PFSK-1 (cell line): ENCODE results near the gene LTB4R2.

Source experiments
- POLR2AphosphoS5 ChIP-seq: IDR thresholded peaks from 2 replicates; pipeline ENCODE4 v1.6.1; 2012; ENCODE audit warnings: low read depth, mild to moderate bottlenecking, control low read depth, low read length, moderate library complexity
- SIN3A ChIP-seq: IDR thresholded peaks from 2 replicates; pipeline ENCODE4 v1.6.1; 2012; ENCODE audit warnings: mild to moderate bottlenecking, low read length, moderate library complexity, borderline replicate concordance; ENCODE audit not compliant: insufficient read depth
- TAF1 ChIP-seq: IDR thresholded peaks from 2 replicates; pipeline ENCODE4 v1.6.1; 2012; ENCODE audit warnings: low read length, control low read depth, borderline replicate concordance; ENCODE audit not compliant: insufficient read depth

DNA sequence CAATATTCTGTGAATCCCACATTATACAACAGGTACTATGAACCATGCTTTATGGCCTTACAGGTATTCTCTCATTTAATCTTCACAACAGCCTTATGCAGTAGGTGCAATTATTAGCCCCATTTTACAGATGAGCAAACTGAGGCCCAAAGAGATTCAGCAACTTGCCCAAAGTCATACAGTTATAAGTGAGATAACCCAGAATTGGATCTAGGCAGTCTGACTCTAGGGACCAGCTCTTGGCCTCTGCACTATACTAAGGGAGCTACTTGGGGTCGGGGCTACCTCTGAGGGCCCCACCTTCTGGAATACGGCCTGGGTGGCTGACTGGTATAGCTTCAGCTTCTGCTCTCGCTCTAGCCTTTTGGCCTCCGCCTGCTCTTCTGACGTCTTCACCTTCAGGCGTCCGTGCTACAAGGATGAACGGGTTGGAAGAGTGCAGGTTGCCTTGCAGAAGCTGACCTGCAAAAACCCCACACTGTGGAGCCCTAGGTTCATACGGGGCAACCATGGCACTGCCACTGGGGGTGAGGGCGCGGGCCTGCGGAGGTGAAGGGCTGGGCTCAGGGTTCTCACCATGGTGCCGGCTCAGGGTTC, 39.3 kb upstream of the LTB4R2 start:
- TF ChIP-seq SIN3A: no peak
- TF ChIP-seq POLR2AphosphoS5: no peak
- TF ChIP-seq TAF1: no peak
